Measurements from ENCODE around the gene OR2A5. TPM values are rescaled to one million over a fixed set of nuclear protein-coding genes. Genes with fewer than 3 reads are reported as not detected.
"Not testable (repeated sequence)": the region's sequence is repeated elsewhere in the genome, so short reads cannot be mapped to it uniquely, and the experiment has no call there.

OR2A5 gene
- total and polyA plus RNA-seq, 2 donors from 2014 or later = not detected

DNA sequence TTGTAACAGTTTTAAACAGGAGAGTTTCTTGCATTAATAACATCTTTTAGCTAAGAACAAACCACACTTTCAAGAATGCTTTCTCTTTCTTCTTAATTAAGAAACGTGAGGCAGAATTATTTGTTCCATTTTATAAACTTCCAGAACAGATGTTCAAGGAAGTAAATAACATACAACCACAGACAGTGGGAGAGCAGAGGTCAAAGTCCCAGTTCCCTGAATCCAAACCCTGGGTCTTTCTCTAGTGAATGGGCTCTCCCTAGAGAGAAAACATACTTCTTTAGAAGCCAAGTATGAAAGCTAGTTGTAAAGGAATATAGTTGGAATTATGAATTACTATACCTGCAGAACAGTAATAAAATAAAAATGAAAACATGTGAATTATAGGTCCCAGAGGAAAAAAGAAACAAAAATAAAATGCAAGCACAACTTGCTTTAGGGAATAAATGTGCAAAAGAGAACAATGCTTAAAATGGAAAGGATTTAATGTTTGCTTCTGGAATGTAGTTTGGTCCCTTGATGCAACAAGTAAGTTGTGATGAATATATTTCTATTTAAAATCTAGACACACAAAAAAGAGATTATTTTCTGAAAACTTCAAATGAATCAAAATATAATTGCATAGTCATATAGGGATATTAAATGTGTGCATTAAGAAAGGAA is 42.6 kb upstream of the OR2A5 start:
- no peaks in the 10 kb centered on the region for H3K9me3 ChIP-seq (ENCODE audit: control insufficient read depth in 2 of 3, insufficient read depth in 1 of 3, low read length in 3 of 3)
- TF ChIP-seq, protein P1, sequence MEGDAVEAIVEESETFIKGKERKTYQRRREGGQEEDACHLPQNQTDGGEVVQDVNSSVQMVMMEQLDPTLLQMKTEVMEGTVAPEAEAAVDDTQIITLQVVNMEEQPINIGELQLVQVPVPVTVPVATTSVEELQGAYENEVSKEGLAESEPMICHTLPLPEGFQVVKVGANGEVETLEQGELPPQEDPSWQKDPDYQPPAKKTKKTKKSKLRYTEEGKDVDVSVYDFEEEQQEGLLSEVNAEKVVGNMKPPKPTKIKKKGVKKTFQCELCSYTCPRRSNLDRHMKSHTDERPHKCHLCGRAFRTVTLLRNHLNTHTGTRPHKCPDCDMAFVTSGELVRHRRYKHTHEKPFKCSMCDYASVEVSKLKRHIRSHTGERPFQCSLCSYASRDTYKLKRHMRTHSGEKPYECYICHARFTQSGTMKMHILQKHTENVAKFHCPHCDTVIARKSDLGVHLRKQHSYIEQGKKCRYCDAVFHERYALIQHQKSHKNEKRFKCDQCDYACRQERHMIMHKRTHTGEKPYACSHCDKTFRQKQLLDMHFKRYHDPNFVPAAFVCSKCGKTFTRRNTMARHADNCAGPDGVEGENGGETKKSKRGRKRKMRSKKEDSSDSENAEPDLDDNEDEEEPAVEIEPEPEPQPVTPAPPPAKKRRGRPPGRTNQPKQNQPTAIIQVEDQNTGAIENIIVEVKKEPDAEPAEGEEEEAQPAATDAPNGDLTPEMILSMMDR (IDR thresholded peaks at IDR 0.05; ENCODE audit: borderline replicate concordance, extremely low read depth, insufficient read depth) = no peak
- intact Hi-C loops (cut with DNase I) = no loop called here
- no peaks in the 10 kb centered on the region for H3K27me3 ChIP-seq (ENCODE audit: control insufficient read depth, insufficient read depth, low read length)
- H3K27ac ChIP-seq (ENCODE audit: low read depth in 2 of 2, low read length in 2 of 2) = no peak overlapping the region
- DNase-seq = no peak
- no peak for FAIRE-seq
- no peak overlapping the region for H3K4me3 ChIP-seq (ENCODE audit: low read length in 3 of 3)
- H3K9ac ChIP-seq (ENCODE audit: low read length in 3 of 3) = no peak overlapping the region
- H3K36me3 ChIP-seq (ENCODE audit: control insufficient read depth in 2 of 3, insufficient read depth in 3 of 3, low read length in 3 of 3) = no peaks in the 10 kb centered on the region
- no peaks in the 10 kb centered on the region for H3K4me1 ChIP-seq (ENCODE audit: control insufficient read depth in 2 of 3, insufficient read depth in 2 of 3, low read depth in 1 of 3, low read length in 3 of 3)

DNA sequence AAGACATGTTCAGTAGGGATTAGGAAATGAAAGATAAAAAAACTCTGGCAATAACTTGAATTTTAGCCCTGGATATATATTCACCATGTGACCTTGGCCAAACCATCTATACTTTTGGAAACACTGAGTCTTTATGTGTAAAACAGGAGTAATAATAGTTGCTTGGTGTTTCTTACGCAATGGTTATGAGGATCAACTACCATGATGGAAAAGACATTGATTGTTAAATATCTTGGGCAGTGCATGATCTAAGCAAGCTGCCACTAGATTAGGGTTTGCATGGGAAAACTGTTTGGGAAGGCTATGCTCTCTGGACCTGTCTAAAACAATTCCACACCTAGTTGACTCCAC is 42.1 kb upstream of the OR2A5 start:
- H3K9ac ChIP-seq (ENCODE audit: low read length in 3 of 3) = no peak overlapping the region
- H3K4me1 ChIP-seq (ENCODE audit: control insufficient read depth in 2 of 3, insufficient read depth in 2 of 3, low read depth in 1 of 3, low read length in 3 of 3) = no peaks in the 10 kb centered on the region
- TF ChIP-seq, protein P1 (IDR thresholded peaks at IDR 0.05; ENCODE audit: borderline replicate concordance, extremely low read depth, insufficient read depth) = no peak
- no peaks in the 10 kb centered on the region for H3K27me3 ChIP-seq (ENCODE audit: control insufficient read depth, insufficient read depth, low read length)
- no peaks in the 10 kb centered on the region for H3K9me3 ChIP-seq (ENCODE audit: control insufficient read depth in 2 of 3, insufficient read depth in 1 of 3, low read length in 3 of 3)
- intact Hi-C loops (cut with DNase I) = no loop called here
- no peaks in the 10 kb centered on the region for H3K36me3 ChIP-seq (ENCODE audit: control insufficient read depth in 2 of 3, insufficient read depth in 3 of 3, low read length in 3 of 3)
- FAIRE-seq (no peak), DNase-seq (no peak)
- H3K27ac ChIP-seq (ENCODE audit: low read depth in 2 of 2, low read length in 2 of 2) = no peak overlapping the region
- H3K4me3 ChIP-seq (ENCODE audit: low read length in 3 of 3) = no peak overlapping the region

DNA sequence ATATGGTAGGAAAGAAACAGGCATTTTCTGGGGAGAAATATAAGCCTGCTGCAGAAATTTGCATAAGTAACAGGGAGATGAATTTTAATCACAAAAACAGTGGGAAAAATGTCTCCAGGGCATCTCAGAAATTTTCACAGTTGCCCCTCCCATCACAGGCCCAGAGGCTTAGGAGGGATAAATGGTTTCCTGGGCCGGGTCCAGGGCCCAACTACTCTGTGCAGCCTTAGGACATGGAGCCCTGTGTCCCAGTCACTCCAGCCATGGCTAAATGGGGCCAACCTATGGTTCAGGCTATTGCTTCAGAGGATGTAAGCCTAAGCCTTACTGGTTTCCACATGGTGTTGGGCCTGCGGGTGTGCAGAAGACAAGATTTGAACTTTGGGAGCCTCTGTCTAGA is 39.4 kb upstream of the OR2A5 start:
- FAIRE-seq (no peak), DNase-seq (no peak)
- Histone ChIP-seq H3K27me3 (ENCODE audit: control insufficient read depth, insufficient read depth, low read length) (no peaks in the 10 kb centered on the region), H3K27ac (ENCODE audit: low read depth in 2 of 2, low read length in 2 of 2) (no peak overlapping the region), H3K36me3 (ENCODE audit: control insufficient read depth in 2 of 3, insufficient read depth in 3 of 3, low read length in 3 of 3) (no peaks in the 10 kb centered on the region), H3K9me3 (ENCODE audit: control insufficient read depth in 2 of 3, insufficient read depth in 1 of 3, low read length in 3 of 3) (no peaks in the 10 kb centered on the region), H3K4me3 (ENCODE audit: low read length in 3 of 3) (no peak overlapping the region), H3K9ac (ENCODE audit: low read length in 3 of 3) (no peak overlapping the region), H3K4me1 (ENCODE audit: control insufficient read depth in 2 of 3, insufficient read depth in 2 of 3, low read depth in 1 of 3, low read length in 3 of 3) (no peaks in the 10 kb centered on the region)
- TF ChIP-seq, protein P1 (IDR thresholded peaks at IDR 0.05; ENCODE audit: borderline replicate concordance, extremely low read depth, insufficient read depth) = no peak
- intact Hi-C loops (cut with DNase I) = no loop called here

DNA sequence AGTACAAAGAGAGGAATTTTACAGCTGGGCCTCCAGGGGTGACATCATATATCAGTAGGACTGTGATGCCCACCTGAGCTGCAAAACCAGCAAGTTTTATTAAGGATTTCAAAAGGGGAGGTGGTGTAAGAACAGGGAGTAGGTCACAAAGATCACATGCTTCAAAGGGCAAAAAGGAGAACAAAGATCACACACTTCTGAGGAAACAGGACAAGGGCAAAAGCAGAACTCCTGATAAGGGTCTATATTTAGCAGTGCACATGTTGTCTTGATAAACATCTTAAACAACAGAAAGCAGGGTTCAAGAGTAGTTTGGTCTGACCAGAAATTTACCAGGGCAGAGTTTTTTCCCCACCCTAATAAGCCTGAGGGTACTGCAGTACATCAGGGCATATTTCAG is 38.7 kb upstream of the OR2A5 start:
- H3K4me1 ChIP-seq (ENCODE audit: control insufficient read depth in 2 of 3, insufficient read depth in 2 of 3, low read depth in 1 of 3, low read length in 3 of 3); intact Hi-C loops (cut with DNase I); FAIRE-seq; DNase-seq; H3K27me3 ChIP-seq (ENCODE audit: control insufficient read depth, insufficient read depth, low read length); H3K9ac ChIP-seq (ENCODE audit: low read length in 3 of 3); H3K36me3 ChIP-seq (ENCODE audit: control insufficient read depth in 2 of 3, insufficient read depth in 3 of 3, low read length in 3 of 3); H3K4me3 ChIP-seq (ENCODE audit: low read length in 3 of 3); H3K27ac ChIP-seq (ENCODE audit: low read depth in 2 of 2, low read length in 2 of 2); H3K9me3 ChIP-seq (ENCODE audit: control insufficient read depth in 2 of 3, insufficient read depth in 1 of 3, low read length in 3 of 3): not testable (repeated sequence)

DNA sequence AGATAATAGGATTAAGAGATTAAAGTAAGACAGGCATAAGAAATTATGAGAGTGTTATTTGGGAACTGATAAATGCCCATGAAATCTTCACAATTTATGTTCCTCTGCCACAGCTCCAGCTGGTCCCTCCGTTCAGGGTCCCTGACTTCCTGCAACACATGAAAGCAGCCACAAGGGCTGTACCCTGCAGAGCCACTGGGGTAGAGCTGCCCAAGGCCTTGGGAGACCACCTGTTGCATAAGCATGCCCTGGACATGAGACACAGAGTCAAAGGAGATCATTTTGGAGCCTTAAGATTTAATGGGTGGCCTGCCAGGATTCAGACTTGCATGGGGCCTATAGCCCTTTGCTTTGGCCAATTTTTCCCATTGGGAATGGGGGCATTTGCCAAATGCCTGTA is 37.9 kb upstream of the OR2A5 start:
- FAIRE-seq; H3K27ac ChIP-seq (ENCODE audit: low read depth in 2 of 2, low read length in 2 of 2); H3K4me3 ChIP-seq (ENCODE audit: low read length in 3 of 3); H3K9me3 ChIP-seq (ENCODE audit: control insufficient read depth in 2 of 3, insufficient read depth in 1 of 3, low read length in 3 of 3); H3K9ac ChIP-seq (ENCODE audit: low read length in 3 of 3); DNase-seq; intact Hi-C loops (cut with DNase I); H3K36me3 ChIP-seq (ENCODE audit: control insufficient read depth in 2 of 3, insufficient read depth in 3 of 3, low read length in 3 of 3); H3K4me1 ChIP-seq (ENCODE audit: control insufficient read depth in 2 of 3, insufficient read depth in 2 of 3, low read depth in 1 of 3, low read length in 3 of 3); H3K27me3 ChIP-seq (ENCODE audit: control insufficient read depth, insufficient read depth, low read length): not testable (repeated sequence)

Measured in kidney (tissue), 14 donors.